Measurements from ENCODE around the gene SNX10. TPM values are rescaled to one million over a fixed set of nuclear protein-coding genes. Genes with fewer than 3 reads are reported as not detected.

Gene SNX10
- total and polyA plus RNA-seq, 2 of the 4 experiments (the other 2 are of a cell fraction): not detected

- in situ Hi-C loops (cut with MboI; ENCODE audit: low sequenced_read_pairs) (no loop called here), intact Hi-C loops (cut with micrococcal nuclease) (no loop called here), dilution Hi-C loops (cut with HindIII; ENCODE audit: low sequenced_read_pairs, unreplicated experiment) (no loop called here)
- Histone ChIP-seq H3K23ac (ENCODE audit: low read depth, low read length) (no peak overlapping the region), H3K4me1 (ENCODE audit: control insufficient read depth, insufficient read depth, low read length) (no peaks in the 10 kb centered on the region), H3K4ac (ENCODE audit: low read depth, low read length) (no peak overlapping the region), H2AK9ac (replicated peaks; ENCODE audit: low read depth, low read length, poor library complexity) (no peak overlapping the region), H4K5ac (ENCODE audit: low read depth, low read length) (no peak overlapping the region), H3K18ac (ENCODE audit: low read depth, low read length) (no peak overlapping the region), H3K27me3 (ENCODE audit: control insufficient read depth, insufficient read depth, low read length) (no peaks in the 10 kb centered on the region), H3K4me2 (ENCODE audit: low read depth, low read length) (no peak overlapping the region), H3K9me1 (ENCODE audit: insufficient read depth, low read length) (no peaks in the 10 kb centered on the region), H3K36me3 (ENCODE audit: control insufficient read depth, insufficient read depth, low read length) (no peaks in the 10 kb centered on the region), H3K79me1 (ENCODE audit: low read depth in 1 of 2, low read length in 2 of 2) (no peaks in the 10 kb centered on the region), H4K20me1 (ENCODE audit: insufficient read depth, low read length) (no peaks in the 10 kb centered on the region), H4K8ac (ENCODE audit: low read depth in 2 of 2, low read length in 2 of 2) (no peak overlapping the region), H2BK15ac (ENCODE audit: low read depth, low read length) (no peak overlapping the region), H2AK5ac (ENCODE audit: low read depth, low read length) (no peak overlapping the region), H3K27ac (ENCODE audit: insufficient read depth, low read length) (no peak overlapping the region), H4K91ac (ENCODE audit: insufficient read depth, low read depth, low read length) (no peak overlapping the region), H3K4me3 (ENCODE audit: insufficient read depth, low read depth, low read length) (no peak overlapping the region), H3K56ac (ENCODE audit: extremely low read depth, insufficient read depth, low read length) (no peak overlapping the region), H3K14ac (replicated peaks; ENCODE audit: low read depth, low read length) (no peak overlapping the region), H2AFZ (replicated peaks; ENCODE audit: low read length, poor library complexity) (no peak overlapping the region), H3K9ac (ENCODE audit: low read depth, low read length) (no peak overlapping the region), H2BK120ac (ENCODE audit: low read depth, low read length) (no peak overlapping the region), H3K9me3 (ENCODE audit: control insufficient read depth, insufficient read depth, low read length) (no peaks in the 10 kb centered on the region), H2BK20ac (ENCODE audit: low read depth, low read length) (no peak overlapping the region), H2BK5ac (ENCODE audit: low read depth, low read length, poor library complexity, severe bottlenecking) (no peak overlapping the region)
- BruUV-seq (replicated peaks): no TSS peak
- ChIA-PET CTCF (no interaction called here), POLR2A (ENCODE audit: unreplicated experiment) (no interaction called here)
- ATAC-seq (ENCODE audit: low read depth) (no peak), DNase-seq (no peak)
- TF ChIP-seq FOS (IDR thresholded peaks at IDR 0.05; ENCODE audit: low read depth, low read length) (no peak), SMC3 (IDR thresholded peaks at IDR 0.05; ENCODE audit: low read depth, low read length) (no peak)
- WGBS, 2 experiments (ENCODE audit: extremely low coverage in 2 of 2, insufficient read length in 1 of 2): no CpG with 5 or more reads among the region's 4 CpGs
These were observed 10.9 kb upstream of the SNX10 start for GRCh38 chr7:26280723-26281122.

All from IMR-90 (cell line).